Neutrophil (primary cell): ENCODE measurements around the gene CELF2.

Source experiments
- H3K27ac ChIP-seq: fragments of 200-600 bp; sonication (generic); 2 replicates; pipeline ENCODE4 v1.5.1; 2016; ENCODE audit warnings: mild to moderate bottlenecking, moderate library complexity
- H3K27me3 ChIP-seq: fragments of 200-600 bp; sonication (generic); 2 replicates; pipeline ENCODE4 v1.6.0; 2016; ENCODE audit warnings: mild to moderate bottlenecking
- H3K36me3 ChIP-seq: fragments of 200-600 bp; sonication (generic); 2 replicates; pipeline ENCODE4 v1.5.1; 2017
- H3K4me1 ChIP-seq, 2 experiments: fragments of 200-600 bp in 1 of 2; sonication (generic) in 1 of 2; 1 replicate in 1 of 2; 2 replicates in 1 of 2; pipeline versions ENCODE4 v1.5.1 to v1.6.1; 2013 to 2016; ENCODE audit warnings: low read depth in 1 of 2, low read length in 1 of 2, mild to moderate bottlenecking in 1 of 2, moderate library complexity in 1 of 2; ENCODE audit not compliant: control insufficient read depth in 1 of 2, insufficient read depth in 1 of 2
- H3K4me3 ChIP-seq, 2 experiments: fragments of 200-600 bp in 1 of 2; sonication (generic) in 1 of 2; 1 replicate in 1 of 2; 2 replicates in 1 of 2; pipeline ENCODE4 v1.5.1; 2013 to 2016; ENCODE audit warnings: low read depth in 1 of 2, low read length in 1 of 2, mild to moderate bottlenecking in 1 of 2, moderate library complexity in 1 of 2
- H3K9me3 ChIP-seq: fragments of 200-600 bp; sonication (generic); 2 replicates; pipeline ENCODE4 v1.5.1; 2016
- TF ChIP-seq, protein P1 (sequence below): fragments of 200-600 bp; sonication (generic); IDR thresholded peaks from 2 replicates; pipeline ENCODE4 v1.5.1; 2016; ENCODE audit warnings: antibody characterized with exemption

Gene CELF2

DNA sequence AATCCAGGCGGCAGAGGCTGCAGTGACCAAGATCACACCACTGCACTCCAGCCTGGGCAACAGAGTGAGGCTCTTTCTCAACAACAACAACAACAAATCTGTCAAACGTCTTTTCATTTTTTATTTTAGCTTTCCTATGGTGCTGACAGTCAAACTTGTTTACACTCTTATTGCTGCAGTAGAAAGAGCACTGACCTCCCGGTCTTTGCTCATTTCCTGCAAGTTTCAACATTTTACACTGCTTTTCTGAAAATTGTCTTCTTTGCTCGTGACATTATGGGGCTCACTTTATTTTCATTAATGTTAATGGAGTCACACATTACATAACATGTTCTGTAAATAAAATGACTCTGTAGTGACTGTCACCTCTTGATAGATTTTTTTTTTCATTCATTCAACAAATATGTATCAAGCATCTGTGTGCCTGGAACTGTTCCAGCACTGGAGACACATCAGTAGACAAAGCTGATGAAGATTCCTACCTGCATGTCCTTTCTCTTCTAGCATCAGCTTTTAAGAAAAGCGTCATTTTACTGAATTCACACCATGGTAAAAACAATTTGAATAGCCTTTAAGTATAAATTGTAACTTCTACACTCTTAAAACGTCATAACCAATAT, 277.3 kb downstream of the CELF2 start:
- Histone ChIP-seq H3K4me1 (peaks cover 11 to 15% of the 10 kb centered on the region in 2 experiments), H3K27me3 (no peaks in the 10 kb centered on the region), H3K27ac (peak overlapping the region; percentile 41), H3K36me3 (peaks cover 100% of the 10 kb centered on the region), H3K9me3 (no peaks in the 10 kb centered on the region), H3K4me3 (no peak overlapping the region)
- TF ChIP-seq, protein P1, sequence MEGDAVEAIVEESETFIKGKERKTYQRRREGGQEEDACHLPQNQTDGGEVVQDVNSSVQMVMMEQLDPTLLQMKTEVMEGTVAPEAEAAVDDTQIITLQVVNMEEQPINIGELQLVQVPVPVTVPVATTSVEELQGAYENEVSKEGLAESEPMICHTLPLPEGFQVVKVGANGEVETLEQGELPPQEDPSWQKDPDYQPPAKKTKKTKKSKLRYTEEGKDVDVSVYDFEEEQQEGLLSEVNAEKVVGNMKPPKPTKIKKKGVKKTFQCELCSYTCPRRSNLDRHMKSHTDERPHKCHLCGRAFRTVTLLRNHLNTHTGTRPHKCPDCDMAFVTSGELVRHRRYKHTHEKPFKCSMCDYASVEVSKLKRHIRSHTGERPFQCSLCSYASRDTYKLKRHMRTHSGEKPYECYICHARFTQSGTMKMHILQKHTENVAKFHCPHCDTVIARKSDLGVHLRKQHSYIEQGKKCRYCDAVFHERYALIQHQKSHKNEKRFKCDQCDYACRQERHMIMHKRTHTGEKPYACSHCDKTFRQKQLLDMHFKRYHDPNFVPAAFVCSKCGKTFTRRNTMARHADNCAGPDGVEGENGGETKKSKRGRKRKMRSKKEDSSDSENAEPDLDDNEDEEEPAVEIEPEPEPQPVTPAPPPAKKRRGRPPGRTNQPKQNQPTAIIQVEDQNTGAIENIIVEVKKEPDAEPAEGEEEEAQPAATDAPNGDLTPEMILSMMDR = no peak

- TF ChIP-seq, protein P1 = no peak
- Histone ChIP-seq H3K27ac (no peak overlapping the region), H3K4me3 (no peak overlapping the region), H3K27me3 (no peaks in the 10 kb centered on the region), H3K9me3 (no peaks in the 10 kb centered on the region), H3K36me3 (peaks cover 100% of the 10 kb centered on the region), H3K4me1 (peaks cover 11 to 15% of the 10 kb centered on the region in 2 experiments)
Observed at GRCh38 chr10:11295492-11295891, 277.8 kb downstream of the CELF2 start.

GRCh38 chr10:11297136-11297535, 279.5 kb downstream of the CELF2 start:
- Histone ChIP-seq H3K36me3 (peaks cover 100% of the 10 kb centered on the region), H3K27me3 (no peaks in the 10 kb centered on the region), H3K4me1 (peaks cover 4 to 9% of the 10 kb centered on the region in 2 experiments), H3K9me3 (no peaks in the 10 kb centered on the region), H3K27ac (no peak overlapping the region), H3K4me3 (no peak overlapping the region)
- TF ChIP-seq, protein P1 = no peak

DNA sequence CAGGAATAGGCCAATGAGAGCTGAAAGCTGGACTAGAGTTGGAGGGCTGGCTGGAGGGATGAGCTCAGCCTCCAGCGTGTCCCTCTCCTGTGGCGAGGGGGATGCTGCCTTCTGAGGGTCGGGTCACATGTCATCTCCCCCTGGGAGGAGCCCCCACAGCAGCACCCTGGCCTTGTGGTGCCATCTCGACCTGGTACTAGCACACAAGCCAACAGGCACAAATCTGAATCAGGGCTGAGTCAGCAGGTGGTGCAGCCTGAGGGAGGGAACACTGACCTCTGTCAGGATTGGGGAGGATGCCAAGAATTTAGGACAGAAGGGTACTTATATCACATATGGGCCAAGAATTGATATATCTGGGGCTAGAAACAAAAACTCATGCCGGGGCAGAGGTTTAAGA, 280.4 kb downstream of the CELF2 start:
- H3K4me1 ChIP-seq = peaks cover 0 to 4% of the 10 kb centered on the region in 2 experiments
- H3K36me3 ChIP-seq = peaks cover 100% of the 10 kb centered on the region
- H3K9me3 ChIP-seq = no peaks in the 10 kb centered on the region
- peak overlapping the region; percentile 20 for H3K27ac ChIP-seq
- H3K4me3 ChIP-seq = no peak overlapping the region
- no peaks in the 10 kb centered on the region for H3K27me3 ChIP-seq
- TF ChIP-seq, protein P1 = no peak

GRCh38 chr10:11299125-11299524, 281.5 kb downstream of the CELF2 start:
- Histone ChIP-seq H3K27me3 (no peaks in the 10 kb centered on the region), H3K27ac (peak overlapping the region; percentile 8), H3K9me3 (no peaks in the 10 kb centered on the region), H3K36me3 (peaks cover 100% of the 10 kb centered on the region), H3K4me3 (no peak overlapping the region), H3K4me1 (peaks cover 0 to 4% of the 10 kb centered on the region in 2 experiments)
- TF ChIP-seq, protein P1 = no peak
